ENCODE results near the gene CSTF3.

Gene CSTF3

GRCh38 chr11:33089776-33090175 lies 71.5 kb downstream of the CSTF3 start:
- no peak overlapping the region for H3K4me3 ChIP-seq (ENCODE audit: low read depth, low read length)
- peak; percentile 10 for DNase-seq (ENCODE audit: low read depth)
- no peak for TF ChIP-seq CTCF (conservative IDR thresholded peaks at IDR 0.05; ENCODE audit: low read depth, low read length)

GRCh38 chr11:33086017-33086416 lies 75.3 kb downstream of the CSTF3 start:
- no peak overlapping the region for H3K4me3 ChIP-seq (ENCODE audit: low read depth, low read length)
- TF ChIP-seq CTCF (conservative IDR thresholded peaks at IDR 0.05; ENCODE audit: low read depth, low read length): no peak
- no peak for DNase-seq (ENCODE audit: low read depth)

DNA sequence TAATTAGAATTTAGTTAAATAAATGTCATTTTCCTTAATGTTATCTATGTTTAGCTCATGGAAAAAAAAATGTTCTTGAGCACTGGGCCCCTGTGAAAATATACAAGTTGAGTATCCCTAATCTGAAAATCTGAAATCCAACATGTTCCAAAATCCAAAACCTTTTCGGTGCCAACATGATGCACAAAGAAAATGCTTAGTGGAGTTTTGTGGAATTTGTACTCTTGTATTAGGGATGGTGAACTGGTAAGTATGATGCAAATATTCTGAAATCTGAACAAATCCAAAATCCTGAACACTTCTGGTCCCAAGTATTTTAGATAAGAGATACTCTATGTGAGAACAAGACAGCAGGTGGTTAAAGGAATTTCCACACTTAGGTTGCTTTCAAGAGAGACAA lies 77.4 kb downstream of the CSTF3 start:
- no peak for TF ChIP-seq CTCF (conservative IDR thresholded peaks at IDR 0.05; ENCODE audit: low read depth, low read length)
- no peak for DNase-seq (ENCODE audit: low read depth)
- no peak overlapping the region for H3K4me3 ChIP-seq (ENCODE audit: low read depth, low read length)

DNA sequence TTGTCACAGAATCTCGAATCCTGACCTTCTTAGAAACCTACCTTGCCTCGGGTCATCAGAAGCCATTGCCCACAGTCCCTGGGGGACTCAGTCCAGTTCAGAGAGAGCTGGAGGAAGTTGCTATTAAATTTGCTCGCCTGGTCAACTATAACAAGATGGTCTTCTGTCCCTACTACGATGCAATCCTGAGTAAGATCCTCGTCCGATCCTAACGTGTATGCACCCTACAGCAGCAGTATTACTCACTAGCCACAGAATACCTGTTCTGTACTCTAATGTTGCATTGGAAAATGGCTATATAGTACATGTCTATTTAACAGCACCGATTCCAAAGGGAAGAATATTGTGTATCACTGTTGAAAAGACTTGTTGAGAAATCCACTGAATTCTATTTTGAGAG lies 88.8 kb downstream of the CSTF3 start:
- no peak for DNase-seq (ENCODE audit: low read depth)
- TF ChIP-seq CTCF (conservative IDR thresholded peaks at IDR 0.05; ENCODE audit: low read depth, low read length): no peak
- no peak overlapping the region for H3K4me3 ChIP-seq (ENCODE audit: low read depth, low read length)

- H3K4me3 ChIP-seq (ENCODE audit: low read depth, low read length): no peak overlapping the region
- no peak for TF ChIP-seq CTCF (conservative IDR thresholded peaks at IDR 0.05; ENCODE audit: low read depth, low read length)
- no peak for DNase-seq (ENCODE audit: low read depth)
Measured at GRCh38 chr11:33068611-33069340, 92.5 kb downstream of the CSTF3 start.

DNA sequence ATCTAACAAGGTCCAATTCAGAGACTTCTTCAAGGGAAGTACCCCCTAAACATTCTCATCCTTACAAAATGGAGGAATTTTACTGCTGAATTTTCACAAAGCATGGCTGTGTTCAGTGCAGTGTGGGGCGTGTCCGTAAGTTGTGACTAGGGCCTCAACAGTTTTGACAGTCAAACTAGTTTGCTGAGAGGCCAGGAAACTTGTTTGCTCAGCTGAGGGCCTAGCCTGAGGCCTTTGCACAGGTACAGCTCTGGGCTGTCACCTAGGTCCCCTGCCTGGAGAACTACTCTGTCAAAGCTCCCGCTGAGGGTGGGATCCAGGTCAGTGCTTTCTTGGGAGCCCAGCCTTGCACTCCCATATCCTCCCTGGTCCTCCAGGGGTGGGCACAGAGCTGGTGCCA lies 94.0 kb downstream of the CSTF3 start:
- no peak for TF ChIP-seq CTCF (conservative IDR thresholded peaks at IDR 0.05; ENCODE audit: low read depth, low read length)
- H3K4me3 ChIP-seq (ENCODE audit: low read depth, low read length): no peak overlapping the region
- DNase-seq (ENCODE audit: low read depth): no peak
